HepG2 (cell line): ENCODE measurements around the gene GRAMD1B. TPM values are rescaled to one million over a fixed set of nuclear protein-coding genes. Genes with fewer than 3 reads are reported as not detected.

Experiments used
- ATAC-seq: fragments of 200-7000 bp; cut with Tn5 transposase; 3 replicates; pipeline ENCODE4 v1.9.1; 2020; ENCODE audit warnings: mild to moderate bottlenecking, moderate library complexity
- BruUV-seq: library from RNA; stranded (reverse); fragments of 400-500 nt; replicated peaks from 2 replicates; lab custom pipeline; 2021; lab: Mats Ljungman, UMichigan
- CTCF ChIA-PET: fragments of 300-600 bp; formaldehyde crosslinking; extraction: SDS; loops from one replicate; lab custom pipeline; 2021; ENCODE audit warnings: low total read pairs, inconsistent platforms, low intra/inter-chr PET ratio; lab: Yijun Ruan, JAX
- POLR2A ChIA-PET: fragments of 350-600 bp; sonication (Branson Sonifier 250); formaldehyde crosslinking; loops from one replicate; lab custom pipeline; 2020; ENCODE audit warnings: antibody characterized with exemption, inconsistent platforms; lab: Yijun Ruan, JAX
- DNase-seq: peaks from one replicate; pipeline ENCODE4 v3.0.0-alpha.2; 2015; ENCODE audit warnings: low spot score
- FAIRE-seq: peaks from 3 replicates; lab custom pipeline; 2011; peaks lifted over from hg19 to GRCh38; lab: Jason Lieb, UNC
- H2AFZ ChIP-seq: one replicate; pipeline ENCODE4 v1.6.1; 2011; ENCODE audit warnings: low read length, inconsistent platforms
- H3K27ac ChIP-seq: fragments of 300-600 bp; 3 replicates; pipeline ENCODE4 v1.8.0; 2011; ENCODE audit warnings: mixed run types, mild to moderate bottlenecking, mixed read lengths, low read length, inconsistent platforms; ENCODE audit not compliant: insufficient read depth; ENCODE audit errors: extremely low read length
- H3K27me3 ChIP-seq, 2 experiments: fragments of 200-600 bp in 1 of 2; 2 replicates in 1 of 2; 3 replicates in 1 of 2; pipeline versions ENCODE4 v1.6.0 to v1.8.0; 2011; ENCODE audit warnings: low read length in 2 of 2, mild to moderate bottlenecking in 2 of 2, moderate library complexity in 2 of 2, inconsistent platforms in 1 of 2; ENCODE audit not compliant: insufficient read depth in 2 of 2, control insufficient read depth in 1 of 2
- H3K36me3 ChIP-seq, 2 experiments: fragments of 200-600 bp in 1 of 2; replicated peaks in 1 of 2; 2 replicates in 1 of 2; 3 replicates in 1 of 2; pipeline versions ENCODE4 v1.5.1 to v1.8.0; 2011; ENCODE audit warnings: low read length in 2 of 2, inconsistent platforms in 1 of 2; ENCODE audit not compliant: insufficient read depth in 2 of 2, control insufficient read depth in 1 of 2
- H3K4me1 ChIP-seq: 2 replicates; pipeline ENCODE4 v1.5.1; 2012; ENCODE audit warnings: low read length, inconsistent platforms; ENCODE audit not compliant: insufficient read depth
- H3K4me2 ChIP-seq: 2 replicates; pipeline ENCODE4 v1.6.0; 2011; ENCODE audit warnings: low read depth, low read length, inconsistent platforms
- H3K4me3 ChIP-seq, 3 experiments: fragments of 200-600 bp in 1 of 3; sonication (generic), shearing (Covaris generic) in 1 of 3; replicated peaks in 1 of 3; 2 replicates each; pipeline ENCODE4 v1.5.1; 2011 to 2016; ENCODE audit warnings: low read length in 3 of 3, inconsistent platforms in 2 of 3, low read depth in 2 of 3, mild to moderate bottlenecking in 2 of 3, control low read depth in 1 of 3, mixed read lengths in 1 of 3; ENCODE audit not compliant: insufficient read depth in 1 of 3
- H3K79me2 ChIP-seq: one replicate; pipeline ENCODE4 v1.6.1; 2011; ENCODE audit warnings: low read length, inconsistent platforms; ENCODE audit not compliant: insufficient read depth
- H3K9ac ChIP-seq: 2 replicates; pipeline ENCODE4 v1.6.0; 2011; ENCODE audit warnings: mild to moderate bottlenecking, low read depth, low read length, inconsistent platforms; ENCODE audit not compliant: insufficient read depth
- H3K9me3 ChIP-seq: 2 replicates; pipeline ENCODE4 v1.5.1; 2012; ENCODE audit warnings: mild to moderate bottlenecking, low read length
- H4K20me1 ChIP-seq: 2 replicates; pipeline ENCODE4 v1.6.0; 2011; ENCODE audit warnings: inconsistent platforms, mild to moderate bottlenecking, low read length, moderate library complexity; ENCODE audit not compliant: insufficient read depth
- HNRNPK ChIP-seq: fragments of 200-400 bp; formaldehyde crosslinking; IDR thresholded peaks from 2 replicates; pipeline ENCODE4 v1.6.1; 2018; ENCODE audit warnings: low read length, low read depth, moderate library complexity, mild to moderate bottlenecking; ENCODE audit not compliant: poor library complexity, severe bottlenecking
- SP1 ChIP-seq, 2 experiments: fragments of 450-650 bp in 1 of 2; sonication (generic) in 1 of 2; formaldehyde crosslinking in 1 of 2; IDR thresholded peaks; 2 replicates each; pipeline versions ENCODE4 v1.4.0 to v1.6.1; 2016 to 2020; ENCODE audit warnings: missing genetic modification reagents in 1 of 2
- ZNF343 ChIP-seq: sonication (generic); formaldehyde crosslinking; IDR thresholded peaks from 2 replicates; pipeline ENCODE4 v1.4.0; 2020; ENCODE audit warnings: mild to moderate bottlenecking, missing genetic modification reagents
- ZNF619 ChIP-seq: sonication (generic); formaldehyde crosslinking; IDR thresholded peaks from 2 replicates; pipeline ENCODE4 v1.4.0; 2020; ENCODE audit warnings: mild to moderate bottlenecking, missing genetic modification reagents
- WGBS: methylation state at CpG from one replicate; pipeline ENCODE4 v1.1.6; 2017; ENCODE audit warnings: low lambda C conversion rate; 5-methylcytosine and 5-hydroxymethylcytosine counted together
- in situ Hi-C: cut with HindIII; loops from 2 replicates; pipeline ENCODE4 v1.10.0; 2017; ENCODE audit warnings: low pct_unique_long_range_greater_than_20kb; ENCODE audit not compliant: extremely low pct_ligation_motif_present
- intact Hi-C: fragments of 100-400 bp; cut with micrococcal nuclease; formaldehyde crosslinking; loops from one replicate; pipeline ENCODE4 v1.10.0; 2022; ENCODE audit not compliant: unreplicated experiment
- polyA plus RNA-seq, 8 experiments: library from polyadenylated mRNA; depleted of rRNA in 3 of 8; stranded (reverse) in 7 of 8; unstranded in 1 of 8; fragments of >200 nt; fragmentation: Illumina TruSeq in 4 of 8; extraction: Trizol in 4 of 8; gene quantifications; 2 replicates each; pipeline versions ENCODE4 v1.2.1 to v1.2.3, GENCODE V29; 2011 to 2016; ENCODE audit warnings: low read depth in 4 of 8, missing spikeins in 1 of 8, mixed read lengths in 1 of 8; ENCODE audit not compliant: insufficient read depth in 1 of 8
- total RNA-seq, 5 experiments: library from RNA; depleted of rRNA; stranded (reverse); fragments of >200 nt; fragmentation: Illumina TruSeq; extraction: Trizol; gene quantifications; 2 replicates each; pipeline ENCODE4 v1.2.3, GENCODE V29; 2016; ENCODE audit warnings: low read depth in 1 of 5
- TF ChIP-seq, protein P1 (sequence below): sonication (generic); formaldehyde crosslinking; IDR thresholded peaks from 2 replicates; pipeline ENCODE4 v1.5.0; 2020; ENCODE audit warnings: mild to moderate bottlenecking, missing genetic modification reagents, moderate library complexity

The GRAMD1B gene
- total and polyA plus RNA-seq, 2 of the 13 experiments (the other 11 are each of a cell fraction or from before 2014, with no cell fraction given): 0.12 TPM; not detected in 1

- no peak for TF ChIP-seq ZNF343 (CRISPR knock-in tag)
- TF ChIP-seq, protein P1, sequence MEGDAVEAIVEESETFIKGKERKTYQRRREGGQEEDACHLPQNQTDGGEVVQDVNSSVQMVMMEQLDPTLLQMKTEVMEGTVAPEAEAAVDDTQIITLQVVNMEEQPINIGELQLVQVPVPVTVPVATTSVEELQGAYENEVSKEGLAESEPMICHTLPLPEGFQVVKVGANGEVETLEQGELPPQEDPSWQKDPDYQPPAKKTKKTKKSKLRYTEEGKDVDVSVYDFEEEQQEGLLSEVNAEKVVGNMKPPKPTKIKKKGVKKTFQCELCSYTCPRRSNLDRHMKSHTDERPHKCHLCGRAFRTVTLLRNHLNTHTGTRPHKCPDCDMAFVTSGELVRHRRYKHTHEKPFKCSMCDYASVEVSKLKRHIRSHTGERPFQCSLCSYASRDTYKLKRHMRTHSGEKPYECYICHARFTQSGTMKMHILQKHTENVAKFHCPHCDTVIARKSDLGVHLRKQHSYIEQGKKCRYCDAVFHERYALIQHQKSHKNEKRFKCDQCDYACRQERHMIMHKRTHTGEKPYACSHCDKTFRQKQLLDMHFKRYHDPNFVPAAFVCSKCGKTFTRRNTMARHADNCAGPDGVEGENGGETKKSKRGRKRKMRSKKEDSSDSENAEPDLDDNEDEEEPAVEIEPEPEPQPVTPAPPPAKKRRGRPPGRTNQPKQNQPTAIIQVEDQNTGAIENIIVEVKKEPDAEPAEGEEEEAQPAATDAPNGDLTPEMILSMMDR (CRISPR knock-in tag): peak; percentile 39
- TF ChIP-seq SP1 (IDR thresholded peaks at IDR 0.05): no peak
- no peak for TF ChIP-seq SP1 (CRISPR knock-in tag; IDR thresholded peaks at IDR 0.05)
- TF ChIP-seq, all 625 proteins: peak for 1
- Histone ChIP-seq H3K36me3 (no peaks in the 10 kb centered on the region), H3K4me1 (no peaks in the 10 kb centered on the region), H3K27ac (no peak overlapping the region), H3K27me3 (peaks cover 0 to 6% of the 10 kb centered on the region in 2 experiments; a peak in 2 of 5 replicates), H3K79me2 (no peaks in the 10 kb centered on the region), H4K20me1 (no peaks in the 10 kb centered on the region), H3K4me2 (no peak overlapping the region), H3K9me3 (no peaks in the 10 kb centered on the region), H3K9ac (no peak overlapping the region), H2AFZ (no peak overlapping the region), H3K4me3 (no peak overlapping the region)
- no peak for FAIRE-seq
- no peak for DNase-seq
- no TSS peak for BruUV-seq
- POLR2A ChIA-PET: no interaction called here
- CTCF ChIA-PET: interaction anchor here (1.6 kb wide), 1 partner anchor 68 kb away, joined by 4 read pairs; no protein-coding TSS in a partner anchor
- intact Hi-C loops: no loop called here
- 11% methylated on average over 3 of the region's 3 CpGs for WGBS
- in situ Hi-C loops: loop anchor here (5.0 to 25.0 kb wide), 3 partner anchors 68 to 363 kb away; no protein-coding TSS in a partner anchor
- peak; percentile 57; the same call in 2 of the 3 replicates for ATAC-seq
Measured at GRCh38 chr11:123475469-123475868, 45.4 kb downstream of the GRAMD1B start.

DNA sequence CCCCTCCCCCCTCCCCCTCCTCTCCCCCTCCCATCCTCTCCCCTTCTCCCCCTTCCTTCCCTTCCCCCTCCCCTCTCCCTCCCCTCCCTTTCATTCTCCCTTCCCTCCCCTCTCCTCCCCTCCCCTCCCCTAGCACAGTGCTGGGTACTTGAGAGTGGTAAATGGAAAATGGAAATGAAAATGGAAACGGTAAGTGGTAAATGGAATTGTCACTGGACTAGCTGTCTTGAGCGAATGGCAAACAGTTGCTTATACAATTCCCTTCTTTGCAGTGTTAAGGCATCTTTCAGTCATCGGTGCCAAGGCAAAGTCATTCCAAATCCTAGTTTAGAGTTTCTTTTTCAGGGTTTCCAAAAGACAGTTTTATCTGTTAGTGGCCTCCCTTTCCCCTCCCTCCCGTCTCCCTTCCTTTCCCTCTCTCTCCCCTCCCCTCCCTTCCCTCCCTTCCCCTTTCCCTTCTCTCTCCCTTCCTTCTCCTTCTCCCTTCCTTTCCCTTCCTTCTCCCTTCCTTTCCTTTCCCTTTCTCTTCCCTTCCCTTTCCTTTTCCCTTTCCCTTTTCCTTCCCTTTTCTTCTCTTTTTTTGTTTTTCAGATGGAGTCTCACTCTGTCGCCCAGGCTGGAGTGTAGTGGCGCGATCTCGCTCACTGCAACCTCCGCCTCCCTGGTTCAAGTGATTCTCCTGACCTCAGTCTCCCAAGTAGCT is 47.3 kb downstream of the GRAMD1B start:
- in situ Hi-C loops: loop anchor here (5.0 to 25.0 kb wide), 3 partner anchors 70 to 365 kb away; no protein-coding TSS in a partner anchor
- CTCF ChIA-PET: interaction anchor here (1.8 to 2.7 kb wide), 2 partner anchors 70 to 175 kb away, joined by 21 to 31 read pairs; no protein-coding TSS in a partner anchor

More for the DNA sequence above, 47.3 kb downstream of the GRAMD1B start:
- Histone ChIP-seq H3K9ac (no peak overlapping the region), H3K79me2 (no peaks in the 10 kb centered on the region), H2AFZ (no peak overlapping the region), H3K4me2 (no peak overlapping the region), H3K4me3 (no peak overlapping the region), H3K9me3 (no peaks in the 10 kb centered on the region), H3K4me1 (no peaks in the 10 kb centered on the region), H3K27me3 (peaks cover 0 to 11% of the 10 kb centered on the region in 2 experiments; a peak in 2 of 5 replicates), H3K36me3 (no peaks in the 10 kb centered on the region), H4K20me1 (no peaks in the 10 kb centered on the region), H3K27ac (no peak overlapping the region)
- no peak for FAIRE-seq
- no peak for TF ChIP-seq ZNF619 (CRISPR knock-in tag)
- peak; percentile 93 for TF ChIP-seq HNRNPK
- ATAC-seq: no peak
- intact Hi-C loops: no loop called here
- DNase-seq: no peak
- 67% methylated on average over 9 of the region's 9 CpGs for WGBS
- POLR2A ChIA-PET: no interaction called here
- no TSS peak for BruUV-seq
